A204.1 (cell line): Measurements from ENCODE around the gene CHPF2.

Experiments
- FAIRE-seq: peaks from 2 replicates; lab custom pipeline; 2012; peaks lifted over from hg19 to GRCh38; lab: Jason Lieb, UNC

Gene CHPF2

DNA sequence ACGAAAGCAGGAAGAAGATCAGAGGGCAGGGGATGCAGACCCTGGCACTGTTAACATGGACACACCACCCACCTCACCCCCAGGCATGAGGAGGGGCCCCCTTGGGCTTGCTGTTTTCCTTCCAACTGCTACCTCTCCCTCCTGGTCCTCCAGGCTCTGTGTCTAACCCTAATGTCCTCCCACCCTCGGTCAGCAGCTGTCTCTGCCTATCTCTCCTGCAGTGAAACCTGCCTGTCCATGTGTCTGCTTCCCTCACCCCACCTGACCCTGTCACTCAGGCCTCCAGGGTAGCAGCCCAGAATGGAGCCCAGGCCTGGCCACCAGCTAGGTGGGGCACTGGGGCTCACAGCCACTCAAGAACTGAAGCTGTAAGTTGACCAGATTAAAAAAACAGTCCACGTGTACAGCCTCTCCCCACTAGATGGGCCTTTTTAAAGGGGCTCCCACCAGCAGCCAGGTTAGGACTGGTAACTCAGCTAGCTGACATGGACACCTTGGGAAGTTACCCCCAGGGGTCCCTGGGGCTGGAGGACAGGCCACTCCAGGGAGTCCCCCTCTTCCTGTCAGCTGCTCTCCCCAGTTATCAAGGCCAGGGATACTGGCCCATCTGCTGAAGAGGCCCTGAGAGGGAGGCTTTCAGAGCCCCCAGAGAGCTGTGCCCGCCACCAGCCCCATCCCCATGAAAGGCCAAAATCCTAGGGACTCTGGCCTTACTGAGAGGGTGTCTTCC lies 14.7 kb downstream of the CHPF2 start:
- FAIRE-seq: no peak

DNA sequence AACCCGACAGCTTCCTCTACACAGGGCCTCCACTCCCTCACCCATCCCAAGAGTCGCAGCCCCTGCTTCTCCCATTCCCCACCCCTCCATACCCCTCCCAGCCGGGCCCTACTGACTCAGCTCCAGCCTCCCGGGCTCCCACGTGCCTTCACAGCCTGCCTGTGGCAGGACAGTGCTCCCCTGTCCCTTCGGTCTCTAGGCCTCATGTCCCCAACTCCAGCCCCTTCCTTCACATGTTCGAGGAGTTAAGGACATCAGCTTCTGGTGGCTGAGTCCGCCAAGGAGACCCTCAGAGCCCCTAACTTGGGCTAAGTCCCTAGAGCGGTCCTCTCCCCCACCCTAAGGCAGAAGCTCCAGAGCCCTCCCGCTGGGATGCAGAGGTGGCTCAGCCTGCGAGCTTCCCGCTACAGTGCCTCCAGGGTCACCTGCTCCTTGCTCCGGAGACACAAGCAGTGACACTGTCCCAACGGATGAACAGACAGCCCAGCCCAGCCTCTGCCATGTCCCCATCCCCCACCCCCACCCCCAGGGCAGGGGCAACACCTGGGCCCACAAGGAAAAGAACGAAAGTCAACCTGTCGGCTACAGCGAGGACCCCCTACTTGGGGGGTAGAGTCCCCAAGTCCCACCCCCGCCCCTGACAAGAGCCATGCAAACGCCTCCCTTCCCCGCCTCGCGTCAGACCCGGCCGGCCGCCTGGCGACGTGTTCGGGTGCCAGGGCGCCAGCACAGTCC lies 15.5 kb downstream of the CHPF2 start:
- no peak for FAIRE-seq

DNA sequence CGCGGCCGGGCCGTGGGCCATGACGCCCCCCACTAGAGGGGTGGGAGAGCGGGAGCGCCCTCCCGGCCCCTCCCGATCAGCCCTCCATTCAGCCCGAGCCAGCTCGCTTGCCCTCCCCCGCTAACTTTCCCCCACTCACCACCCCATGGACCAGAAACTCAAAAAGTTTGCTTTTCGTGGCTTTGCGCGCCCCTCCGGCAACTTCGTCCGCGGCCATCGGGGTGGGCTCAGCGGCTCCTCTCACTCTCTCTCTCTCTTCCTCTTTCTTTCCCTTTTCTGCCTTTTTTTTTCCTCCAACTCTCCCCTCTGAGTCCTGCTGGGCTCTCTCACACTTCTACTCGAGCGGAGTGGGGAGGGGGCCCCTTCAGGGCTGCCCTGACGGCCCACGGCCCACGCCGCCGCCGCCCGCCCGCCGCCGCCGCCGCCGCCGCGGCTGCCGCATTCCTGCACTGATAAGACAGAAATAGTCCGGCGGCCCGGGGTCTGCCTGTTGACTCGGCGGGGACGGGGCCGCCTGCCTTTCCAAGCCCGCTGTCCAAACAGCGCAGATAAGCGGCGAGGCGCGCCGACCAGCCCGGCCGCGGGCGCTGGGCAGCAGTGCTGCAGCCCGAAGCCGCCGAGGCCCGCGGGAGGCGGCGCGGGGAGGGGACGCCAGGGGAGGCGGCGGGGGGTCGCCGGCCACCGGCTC lies 16.2 kb downstream of the CHPF2 start, which contains the start of gene SMARCD3:
SMARCD3 (minus strand) TSS at position 349 of the 688 bp plus-strand sequence; CDS start at position 217, 132 bp downstream.
- FAIRE-seq: no peak

DNA sequence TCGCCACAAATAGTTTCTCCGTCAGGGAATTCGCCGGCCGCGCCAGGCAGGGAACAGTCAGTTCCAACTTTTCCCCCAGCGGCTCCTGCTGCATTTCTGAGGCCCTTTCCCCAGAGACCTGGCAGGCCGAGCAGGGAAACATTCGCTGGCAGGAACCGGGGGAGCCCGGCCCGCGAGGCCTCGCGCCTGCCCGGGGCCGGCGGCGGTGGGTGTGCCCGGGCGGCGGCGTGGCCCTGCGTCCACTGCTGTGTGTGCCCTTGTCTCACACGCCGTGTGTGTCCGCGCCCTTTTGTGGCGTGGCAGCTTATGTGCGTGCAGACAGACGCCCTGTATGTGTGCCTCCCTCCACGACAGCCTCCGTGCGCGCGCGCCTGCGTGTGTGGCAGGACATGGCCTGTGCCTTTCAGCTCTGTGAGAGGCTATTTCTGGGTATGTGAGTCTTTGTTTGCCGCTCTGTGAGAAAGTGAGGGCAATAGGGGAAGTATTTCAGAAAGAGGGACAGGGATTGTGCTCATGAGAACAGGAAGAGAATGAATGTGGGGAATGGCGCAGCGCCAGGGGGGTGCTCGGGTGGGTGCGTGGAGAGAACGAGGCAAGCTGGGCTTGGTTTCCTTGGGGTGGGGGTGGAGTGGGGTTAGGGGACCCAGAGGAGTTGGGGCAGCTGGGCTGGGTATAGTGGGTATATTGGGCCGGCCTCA lies 16.9 kb downstream of the CHPF2 start:
- no peak for FAIRE-seq

DNA sequence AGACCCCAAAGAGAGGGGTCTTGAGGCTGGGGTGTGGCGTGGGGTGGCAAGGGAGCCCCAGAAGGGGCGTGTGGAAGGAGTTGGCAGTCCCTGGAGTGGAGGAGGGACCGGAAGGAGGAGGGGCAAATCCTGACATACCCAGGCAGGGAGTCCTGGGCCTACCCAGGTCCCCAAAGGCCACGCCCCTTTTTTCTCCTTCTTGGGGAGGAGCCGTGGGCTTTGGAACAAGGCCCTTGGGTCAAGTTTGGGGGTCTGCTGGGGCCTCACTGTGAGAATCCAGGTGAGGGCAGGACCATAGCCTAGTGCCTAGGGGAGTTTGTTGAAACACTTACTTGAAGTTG lies 17.4 kb downstream of the CHPF2 start:
- no peak for FAIRE-seq

DNA sequence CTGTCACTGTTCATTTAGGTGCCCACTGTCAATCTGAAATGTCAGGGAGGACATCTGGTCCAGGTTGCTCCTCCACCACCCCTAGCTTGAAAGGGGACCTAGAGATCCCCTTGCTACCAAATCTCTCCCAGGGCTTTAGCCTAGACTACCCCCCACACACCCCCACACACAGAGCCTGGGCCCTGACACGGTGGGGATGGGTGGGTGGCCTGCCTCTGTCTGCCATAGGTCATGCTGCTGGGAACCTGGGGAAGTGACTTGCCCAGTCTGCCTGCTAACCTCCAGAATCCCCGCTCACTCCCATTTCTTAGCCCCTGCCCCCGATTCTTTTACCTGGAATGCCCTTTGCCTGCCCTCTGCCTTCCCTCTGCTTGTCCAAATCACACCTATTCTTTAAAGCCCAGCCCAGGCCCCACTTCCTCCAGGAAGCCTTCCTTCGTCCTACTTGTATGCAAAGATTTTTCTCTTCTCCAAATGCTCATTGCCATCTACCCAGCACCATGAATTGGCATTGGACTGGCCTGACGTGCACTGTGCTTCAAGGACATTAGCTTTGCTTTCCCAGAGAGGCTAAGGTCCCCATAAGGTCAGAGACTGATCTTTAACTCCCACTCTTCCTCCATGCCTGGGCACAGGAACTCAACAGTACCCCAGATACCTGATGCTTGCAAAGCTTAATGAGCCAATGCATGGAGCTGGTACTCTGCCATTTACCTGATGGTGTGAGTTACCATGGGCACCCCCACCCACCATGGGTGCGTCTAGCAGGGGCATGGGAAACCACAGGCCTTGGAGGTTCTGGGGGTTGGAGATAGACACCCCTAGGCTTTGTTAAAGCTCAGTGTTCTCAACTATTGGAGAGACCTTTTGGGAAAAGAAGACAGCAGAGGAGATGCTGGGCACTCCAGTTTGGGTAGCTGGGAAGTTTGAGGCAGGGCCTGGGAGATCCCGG lies 18.2 kb downstream of the CHPF2 start:
- no peak for FAIRE-seq

DNA sequence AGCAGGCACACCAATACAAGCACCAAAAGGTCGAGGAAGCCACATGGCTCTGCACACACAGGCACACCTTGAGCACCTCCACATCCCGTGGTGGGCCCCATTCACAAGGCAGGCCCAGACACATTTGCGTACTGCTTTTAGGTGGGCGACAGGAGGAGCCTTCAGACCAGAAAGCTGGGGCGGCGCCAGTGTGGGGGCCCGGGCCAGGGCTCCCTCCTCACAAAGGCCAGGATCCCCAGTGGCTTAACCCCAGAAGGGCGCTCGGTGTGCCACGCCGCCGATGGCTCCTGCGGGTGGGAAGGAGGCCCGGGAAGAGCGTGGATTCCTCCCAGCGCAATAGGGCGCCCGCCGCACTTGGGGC lies 19.0 kb downstream of the CHPF2 start:
- FAIRE-seq: no peak

DNA sequence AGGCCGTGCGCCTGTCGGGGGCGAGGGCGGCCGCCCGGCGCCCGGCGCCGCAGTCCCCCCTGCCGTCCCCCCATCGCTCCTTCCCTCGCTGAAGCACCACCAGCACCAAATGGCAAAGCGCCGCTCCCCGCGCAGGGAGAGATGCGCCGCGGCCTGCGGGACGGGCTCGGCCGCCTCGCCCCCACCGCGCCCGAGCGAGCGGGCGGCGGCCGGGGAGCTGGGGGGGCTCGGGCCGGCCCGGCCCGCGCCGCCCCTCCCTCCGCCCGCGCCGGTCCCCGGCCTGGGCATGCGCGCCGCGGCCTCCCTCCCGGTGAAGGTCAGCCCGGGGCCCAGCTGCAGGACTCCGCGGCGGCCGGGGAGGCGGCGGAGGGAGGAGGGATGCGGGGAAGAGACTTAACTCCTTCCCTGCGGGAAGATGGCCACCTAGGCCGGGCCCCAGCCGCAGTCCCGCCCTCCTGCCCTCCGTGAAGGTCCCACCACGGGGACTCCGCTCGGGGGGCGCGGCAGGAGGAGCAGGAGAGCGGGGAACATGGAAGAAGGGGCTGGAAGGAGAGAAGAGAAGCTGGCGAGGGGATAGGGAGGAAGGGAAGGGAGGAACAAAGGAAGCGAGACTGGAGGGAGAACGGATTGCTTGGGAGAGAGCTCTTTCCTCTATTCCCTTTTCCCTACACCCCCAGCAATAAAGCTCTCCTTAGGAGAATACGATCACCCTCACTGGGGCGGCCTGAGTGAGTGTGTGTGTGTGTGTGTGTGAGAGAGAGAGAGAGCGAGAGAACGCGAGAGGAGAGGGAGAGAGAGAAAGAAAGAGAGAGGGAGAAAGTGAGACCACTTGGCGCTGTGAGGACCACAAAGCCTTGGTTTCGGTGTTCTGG lies 19.6 kb downstream of the CHPF2 start:
- no peak for FAIRE-seq

DNA sequence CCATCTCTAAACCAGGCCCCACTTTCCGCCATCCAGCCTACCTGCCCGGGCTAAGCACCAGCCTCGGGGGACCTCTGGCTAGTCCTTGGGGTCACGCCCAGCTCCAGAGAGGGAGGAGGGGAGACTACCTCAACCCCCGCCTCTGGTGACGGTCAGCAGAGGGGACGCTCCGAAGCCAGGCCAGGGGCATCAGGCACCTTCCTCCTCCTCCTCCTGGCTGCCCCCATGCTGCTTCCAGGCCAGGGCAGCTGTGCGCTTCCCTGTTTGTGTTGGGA lies 20.2 kb downstream of the CHPF2 start:
- FAIRE-seq: no peak

DNA sequence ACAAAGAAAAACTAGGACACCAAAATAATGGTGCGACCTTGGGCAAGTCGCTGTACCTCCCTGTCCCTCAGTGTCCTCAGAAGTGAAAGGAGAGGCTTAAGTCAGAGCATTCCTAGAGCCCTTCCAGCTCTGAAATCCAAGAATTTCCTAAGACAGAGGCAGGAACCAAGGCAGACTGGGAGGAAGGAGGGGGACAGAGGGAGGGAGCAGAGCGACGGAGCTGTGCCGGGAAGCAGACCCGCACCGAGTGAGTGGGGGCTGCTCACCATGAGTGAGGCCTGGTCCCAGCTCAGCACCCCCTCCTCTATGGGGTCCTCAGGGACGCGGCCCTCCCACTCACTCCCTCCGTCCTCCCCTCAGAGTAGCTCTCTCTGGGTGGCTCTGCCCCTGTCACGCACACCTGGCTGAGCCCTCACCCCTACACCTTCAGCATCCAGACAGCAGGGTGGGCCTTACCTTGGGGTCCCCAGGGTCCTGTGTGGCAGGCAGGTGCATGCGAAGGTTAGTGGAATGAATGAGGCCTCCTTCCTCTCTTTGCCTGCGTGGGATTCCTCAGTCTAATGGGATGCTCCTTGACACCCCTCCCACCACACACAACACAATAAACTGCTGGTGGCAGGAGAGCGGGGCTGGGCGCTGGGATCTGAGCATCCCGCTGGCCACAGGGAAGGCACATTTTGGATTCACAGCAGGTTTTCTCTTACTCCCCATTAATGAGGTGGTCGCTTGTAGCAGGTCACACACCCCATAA lies 20.9 kb downstream of the CHPF2 start:
- no peak for FAIRE-seq

DNA sequence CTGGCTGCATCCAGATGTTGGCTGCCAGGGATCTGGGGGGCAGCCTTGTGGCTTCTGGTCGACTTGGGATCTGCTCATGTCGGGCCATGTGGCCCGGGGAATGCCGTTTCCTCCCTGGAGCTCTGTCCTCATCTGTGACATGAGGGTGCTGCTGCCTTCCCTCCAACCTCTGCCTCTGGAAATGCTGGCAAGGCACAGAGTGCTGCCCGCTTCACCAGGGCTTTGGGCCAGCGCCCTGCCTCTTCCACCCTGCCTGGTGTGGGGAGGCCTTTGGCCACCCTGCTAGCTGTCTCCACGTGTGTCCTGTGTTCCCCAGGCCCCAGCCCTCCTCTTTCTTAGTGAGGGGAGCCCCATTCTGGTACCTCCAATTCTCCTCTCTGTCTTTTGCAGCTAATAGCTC lies 22.0 kb downstream of the CHPF2 start:
- no peak for FAIRE-seq

DNA sequence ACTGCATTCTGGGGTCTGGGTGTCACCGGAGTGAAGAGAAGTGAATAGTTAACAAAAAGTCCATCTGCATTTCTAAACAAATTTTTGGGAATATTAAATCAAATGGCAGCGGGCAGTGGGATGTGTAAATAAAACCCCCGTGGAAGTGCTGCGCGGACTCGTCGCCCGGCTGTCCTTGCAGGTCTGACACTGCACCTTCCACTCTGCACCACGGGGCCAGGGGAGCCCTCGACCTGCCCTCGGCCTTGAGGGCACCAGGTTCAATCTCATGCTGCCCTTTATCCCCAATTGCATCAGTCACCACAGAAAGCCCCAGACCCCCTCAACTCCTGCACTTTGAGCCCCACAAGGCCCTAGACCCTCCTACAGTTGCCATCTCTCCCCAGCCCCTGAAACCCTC lies 22.6 kb downstream of the CHPF2 start:
- no peak for FAIRE-seq

DNA sequence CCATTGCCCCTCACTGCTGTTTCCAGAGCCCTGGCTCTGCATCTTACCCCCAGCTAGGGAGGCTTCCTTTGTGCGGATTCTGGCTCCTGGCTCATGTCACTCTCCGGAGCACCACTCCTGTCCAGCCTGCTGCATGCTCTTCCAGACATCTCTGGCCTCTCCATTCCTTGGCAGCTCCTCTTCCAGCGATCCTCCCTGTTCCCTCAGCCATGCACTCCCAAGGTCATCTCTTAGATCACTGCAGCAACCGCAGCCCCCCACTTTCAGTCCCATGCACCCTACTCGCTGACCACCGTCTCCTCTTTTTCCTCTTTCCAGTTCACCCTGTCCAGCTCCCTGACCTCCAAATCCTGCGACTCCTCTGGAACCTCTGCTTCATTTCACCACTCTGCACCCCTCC lies 23.1 kb downstream of the CHPF2 start:
- no peak for FAIRE-seq

DNA sequence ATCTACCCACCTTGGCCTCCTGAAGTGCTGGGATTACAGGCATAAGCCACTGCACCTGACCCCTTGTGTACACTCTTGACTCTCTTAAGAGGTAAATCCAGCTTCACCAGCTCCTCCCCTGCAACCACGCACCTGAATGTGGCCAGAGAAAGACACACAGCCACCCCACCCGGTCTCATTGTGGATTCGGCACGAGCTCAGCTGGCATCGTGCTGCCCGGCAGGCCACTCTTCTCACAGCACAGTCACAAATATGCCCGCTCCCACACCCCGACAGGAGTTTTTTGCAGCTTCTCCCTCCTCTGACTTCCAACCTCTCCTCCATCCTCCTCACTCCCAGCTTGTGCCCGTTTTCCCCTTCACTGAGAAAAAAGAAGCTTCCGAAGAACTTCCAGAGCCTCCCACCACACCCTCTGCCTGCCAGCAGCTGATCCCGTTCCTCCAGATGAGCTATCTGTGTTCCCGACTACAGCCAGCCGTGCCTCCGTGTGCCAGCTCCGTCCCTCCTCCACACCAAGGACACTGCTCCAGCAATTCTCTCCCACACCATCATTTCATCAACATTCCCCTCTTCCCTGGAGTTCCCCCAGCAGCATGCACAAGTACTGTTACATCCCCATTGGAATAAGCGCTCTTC lies 24.2 kb downstream of the CHPF2 start:
- FAIRE-seq: no peak

DNA sequence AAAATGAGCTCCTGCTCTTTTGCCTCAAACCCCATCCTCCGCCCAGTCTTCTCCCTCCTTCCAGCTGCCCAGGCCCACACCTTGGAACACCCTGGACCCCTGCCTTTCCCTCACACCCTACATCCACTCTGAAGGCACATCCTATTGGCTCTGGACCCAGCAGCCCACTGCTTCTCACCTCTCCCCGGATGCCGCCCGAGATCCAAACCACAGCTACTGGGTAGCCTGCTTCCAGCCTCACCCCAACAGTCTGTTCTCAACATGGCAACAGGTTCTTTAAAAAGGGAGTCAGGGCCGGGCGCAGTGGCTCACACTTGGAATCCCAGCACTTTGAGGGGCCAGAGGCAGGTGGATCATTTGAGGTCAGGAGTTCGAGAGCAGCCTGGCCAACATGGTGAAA lies 25.7 kb downstream of the CHPF2 start:
- FAIRE-seq: no peak

DNA sequence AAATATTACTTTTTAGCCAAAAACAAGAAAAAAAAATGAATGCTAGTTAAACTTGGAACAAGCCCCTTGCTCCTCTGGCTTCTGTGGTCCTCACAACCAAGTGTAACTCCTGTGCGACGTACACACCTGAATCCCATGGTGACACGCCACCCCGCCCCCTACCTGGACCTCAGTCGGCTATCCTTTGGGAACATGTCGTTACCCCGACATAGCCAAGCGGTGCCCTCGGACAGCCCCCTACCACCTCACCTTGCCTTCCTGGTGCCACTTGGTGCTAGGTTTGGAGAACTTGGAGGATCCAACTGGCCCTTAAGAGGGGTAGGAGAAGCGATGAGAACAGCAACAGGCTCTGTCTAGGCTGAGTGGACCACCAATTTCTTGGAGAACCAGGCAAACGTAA lies 28.2 kb downstream of the CHPF2 start:
- no peak for FAIRE-seq

DNA sequence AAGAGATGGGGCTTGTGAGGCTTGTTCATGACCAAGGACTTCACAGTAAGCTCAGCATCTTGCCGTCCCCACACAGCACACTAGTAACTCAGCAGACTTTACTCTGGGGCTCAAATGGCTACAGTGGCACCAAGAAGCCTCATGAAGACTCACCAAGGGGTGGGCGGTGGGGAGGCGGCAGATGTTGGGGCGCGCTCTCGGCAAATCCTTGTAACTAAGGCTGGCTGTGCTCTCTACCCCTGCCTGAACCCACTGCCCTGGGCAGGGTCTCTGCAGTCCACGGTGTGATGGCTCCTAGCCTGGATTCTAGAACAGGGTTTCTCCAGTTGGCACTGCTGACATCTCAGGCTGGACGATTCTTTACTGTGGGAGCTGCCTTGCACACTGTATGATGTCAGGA lies 28.6 kb downstream of the CHPF2 start:
- FAIRE-seq: no peak

DNA sequence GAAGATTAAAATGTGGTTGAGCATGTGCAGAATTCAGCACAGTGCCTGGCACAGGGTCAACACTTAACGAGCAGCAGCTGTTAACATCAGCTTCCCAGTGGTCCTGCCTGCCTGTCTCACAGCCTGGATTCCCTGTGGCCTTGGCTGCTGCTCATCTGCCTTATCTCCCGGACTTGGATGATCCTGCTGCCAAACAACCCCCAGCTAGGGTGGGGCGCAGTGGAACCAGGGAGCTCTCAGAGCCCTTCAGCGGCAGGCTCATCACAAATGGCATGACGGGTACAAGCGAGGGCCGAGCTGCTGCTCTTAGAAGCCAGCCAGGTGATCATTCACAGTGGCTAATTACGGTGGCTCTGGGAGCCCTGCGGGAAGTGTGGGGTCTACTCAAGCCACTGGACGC lies 29.2 kb downstream of the CHPF2 start:
- FAIRE-seq: no peak

DNA sequence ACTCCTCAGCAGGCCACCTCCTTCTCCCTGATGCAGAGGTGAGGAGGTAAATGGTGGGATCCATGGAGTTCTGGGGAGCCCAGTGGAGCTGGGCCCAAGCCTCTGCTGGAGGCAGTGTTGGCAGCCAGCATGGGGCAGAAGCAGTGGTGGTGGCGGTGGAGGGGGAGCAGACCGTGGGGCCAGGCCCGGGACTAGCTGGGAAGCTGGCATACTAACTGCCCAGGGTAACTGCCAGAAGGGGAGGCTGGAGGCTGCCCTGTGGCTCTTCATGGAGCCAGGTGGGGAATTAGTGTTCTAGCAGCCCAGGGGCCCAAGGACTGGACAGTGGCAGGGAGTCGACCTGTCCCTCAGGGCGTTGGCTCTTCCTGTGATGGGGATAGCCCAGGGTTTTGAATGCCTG lies 32.3 kb downstream of the CHPF2 start:
- no peak for FAIRE-seq
